GM19455 (cell line): ENCODE measurements around the gene PEBP1.
A peak's percentile ranks its signal among the peaks of the same experiment; 100 is the strongest.

Experiments used
- ATAC-seq: cut with Tn5 transposase; IDR thresholded peaks from one replicate; pipeline ENCODE4 v1.9.1; 2021; ENCODE audit not compliant: unreplicated experiment

Gene PEBP1

DNA sequence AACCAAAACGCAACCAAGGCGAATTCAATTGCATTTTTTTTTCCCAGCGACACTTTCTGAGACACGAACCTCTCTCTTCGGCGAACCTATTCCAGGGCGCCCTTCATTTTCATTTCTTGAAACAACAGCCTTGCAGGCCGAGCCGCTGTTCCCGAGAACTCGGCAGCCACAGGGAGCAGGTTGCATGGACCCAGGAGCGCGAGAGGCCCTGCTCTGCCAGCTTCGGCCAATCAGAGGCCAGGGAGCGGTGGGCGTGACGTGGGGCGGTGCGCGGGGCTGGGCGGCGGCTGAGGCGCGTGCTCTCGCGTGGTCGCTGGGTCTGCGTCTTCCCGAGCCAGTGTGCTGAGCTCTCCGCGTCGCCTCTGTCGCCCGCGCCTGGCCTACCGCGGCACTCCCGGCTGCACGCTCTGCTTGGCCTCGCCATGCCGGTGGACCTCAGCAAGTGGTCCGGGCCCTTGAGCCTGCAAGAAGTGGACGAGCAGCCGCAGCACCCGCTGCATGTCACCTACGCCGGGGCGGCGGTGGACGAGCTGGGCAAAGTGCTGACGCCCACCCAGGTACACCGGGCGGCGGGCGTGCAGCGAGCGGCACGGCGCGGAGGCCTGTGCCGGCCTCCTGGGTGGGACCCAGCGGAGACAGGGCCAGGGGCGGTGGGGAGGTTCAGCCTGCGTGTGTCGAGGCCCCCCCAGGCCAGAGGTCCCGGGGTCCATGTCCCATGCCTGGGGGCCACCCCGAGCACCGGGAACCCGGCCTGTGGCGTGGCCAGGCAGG, at the start of gene PEBP1:
Gene PEBP1, plus strand, starts transcription at position 337 of the 771 bp plus-strand sequence. Its CDS starts 86 bp downstream, at position 423.
- ATAC-seq, result peak; percentile 96

DNA sequence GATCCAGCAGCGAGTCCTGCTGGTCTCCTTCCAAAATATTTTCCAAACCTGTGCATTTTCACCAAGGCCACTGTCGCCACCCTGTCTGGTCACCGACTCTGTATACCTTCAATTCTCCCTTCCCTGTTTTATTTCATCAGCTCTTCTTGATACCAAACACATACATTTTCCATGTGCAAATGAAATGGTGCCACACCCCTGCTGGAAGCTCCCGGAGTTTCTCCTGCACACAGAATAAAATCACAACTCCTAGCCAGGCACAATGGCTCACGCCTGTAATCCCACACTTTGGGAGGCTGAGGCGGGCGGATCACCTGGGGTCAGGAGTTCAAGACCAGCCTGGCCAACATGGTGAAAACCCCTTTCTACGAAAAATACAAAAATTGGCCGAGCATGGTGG, 46.1 kb upstream of the PEBP1 start:
- ATAC-seq, result no peak

DNA sequence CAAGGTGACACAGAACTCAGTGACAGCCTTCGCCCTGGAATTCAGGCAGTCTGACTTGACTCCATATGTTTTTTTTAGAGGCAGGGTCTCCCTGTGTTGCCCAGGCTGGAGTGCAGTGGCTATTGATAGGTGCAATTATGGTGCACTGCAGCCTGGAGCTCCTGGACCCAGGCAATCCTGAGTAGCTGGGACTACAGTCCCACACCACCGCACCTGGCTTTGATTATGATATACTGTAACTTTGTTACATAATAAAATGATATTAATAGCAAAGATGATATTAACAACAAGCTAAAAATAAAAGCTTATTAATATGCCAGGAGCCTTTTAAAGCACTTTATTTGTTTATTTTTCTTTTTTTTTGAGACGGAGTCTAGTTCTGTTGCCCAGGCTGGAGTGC, 41.9 kb upstream of the PEBP1 start:
- ATAC-seq, result no peak

DNA sequence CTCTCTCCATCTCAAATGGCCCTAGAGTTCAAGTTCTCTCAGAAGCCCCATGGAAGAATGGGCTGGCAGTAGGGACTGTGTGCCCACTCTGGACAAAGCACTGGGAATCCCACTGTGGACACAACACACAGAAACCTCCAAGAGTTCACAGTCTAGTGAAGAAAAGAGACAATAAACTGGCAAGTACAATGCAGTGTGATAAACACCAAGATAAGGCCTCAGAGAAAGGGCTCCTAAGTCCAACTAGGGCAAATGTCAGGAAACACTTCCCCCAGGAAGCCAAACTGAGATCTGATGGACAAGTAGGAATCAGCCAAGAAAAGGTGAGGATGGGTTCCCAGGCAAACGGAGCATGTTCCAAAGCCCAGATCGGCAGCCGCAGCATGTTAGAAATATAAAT, 37.5 kb upstream of the PEBP1 start:
- no peak for ATAC-seq

DNA sequence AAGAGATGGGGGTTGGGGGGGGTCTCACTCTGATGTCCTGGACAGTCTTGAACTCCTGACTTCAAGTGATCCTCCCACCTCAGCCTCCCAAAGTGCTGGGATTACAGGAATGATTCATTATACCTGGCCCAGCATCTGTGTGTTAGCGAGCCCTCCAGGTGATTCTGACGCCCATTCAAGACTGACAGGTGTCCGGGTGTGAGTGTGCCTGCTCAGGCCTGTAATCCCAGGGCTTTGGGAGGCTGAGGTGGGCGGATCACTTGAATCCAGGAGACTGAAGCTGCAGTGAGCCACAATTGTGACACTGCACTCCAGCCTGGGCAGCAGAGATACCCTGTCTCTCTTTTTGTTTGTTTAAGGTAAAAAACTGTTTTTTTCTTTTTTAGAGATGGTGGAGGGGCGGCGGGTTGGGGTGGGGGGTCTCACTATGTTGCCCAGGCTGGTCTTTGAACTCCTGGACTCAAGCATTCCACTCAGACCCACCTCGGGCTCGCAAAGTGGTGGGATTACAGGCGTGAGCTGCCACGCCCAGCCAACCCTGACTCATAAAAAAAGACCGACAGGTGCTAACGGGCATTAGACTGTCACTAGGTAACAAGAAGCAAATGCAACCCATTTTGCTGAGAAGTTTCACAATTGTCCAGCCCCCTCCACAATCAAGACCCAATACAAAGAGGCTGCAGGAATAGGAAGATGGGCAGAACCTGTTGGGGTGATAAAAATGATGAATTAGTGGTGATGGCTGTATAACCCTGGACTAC, 36.8 kb upstream of the PEBP1 start:
- no peak for ATAC-seq

DNA sequence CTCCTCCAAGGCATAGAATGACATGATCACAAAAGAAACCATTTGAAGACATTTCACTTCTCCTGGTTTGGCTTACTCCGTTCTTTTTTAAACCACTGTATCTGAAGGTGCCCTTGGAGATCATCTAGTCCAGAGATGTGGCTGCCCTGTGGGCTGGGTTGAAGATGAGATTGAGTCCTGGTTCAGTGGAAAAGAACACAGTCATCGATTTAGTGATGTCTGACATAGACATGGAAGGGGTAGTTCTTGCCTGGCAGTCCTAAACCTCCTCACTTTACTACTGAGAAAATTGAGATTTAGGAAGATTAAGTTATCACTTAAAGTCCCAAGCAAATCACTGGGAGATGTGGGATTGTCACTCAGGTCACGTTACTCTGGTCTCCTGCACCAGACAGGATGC, 34.9 kb upstream of the PEBP1 start:
- ATAC-seq, result no peak

DNA sequence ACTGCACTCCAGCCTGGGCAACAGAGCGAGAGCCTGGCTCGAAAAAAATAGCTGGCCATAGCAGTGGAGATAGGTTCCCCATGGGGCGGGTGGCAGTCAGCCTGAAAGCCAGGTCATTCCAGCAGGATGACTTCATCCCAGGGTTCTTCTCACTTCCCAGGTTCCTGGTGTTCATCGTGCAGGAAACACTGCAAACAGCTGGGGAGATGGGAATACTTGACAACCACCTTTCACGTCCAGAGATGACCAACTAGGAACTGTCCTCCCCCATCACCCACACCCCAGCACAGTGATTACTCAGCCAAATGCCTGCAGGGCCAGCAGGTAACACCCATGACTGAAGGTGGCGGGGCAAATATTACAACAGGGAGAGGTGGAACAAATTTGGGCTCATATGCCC, 33.9 kb upstream of the PEBP1 start:
- no peak for ATAC-seq

DNA sequence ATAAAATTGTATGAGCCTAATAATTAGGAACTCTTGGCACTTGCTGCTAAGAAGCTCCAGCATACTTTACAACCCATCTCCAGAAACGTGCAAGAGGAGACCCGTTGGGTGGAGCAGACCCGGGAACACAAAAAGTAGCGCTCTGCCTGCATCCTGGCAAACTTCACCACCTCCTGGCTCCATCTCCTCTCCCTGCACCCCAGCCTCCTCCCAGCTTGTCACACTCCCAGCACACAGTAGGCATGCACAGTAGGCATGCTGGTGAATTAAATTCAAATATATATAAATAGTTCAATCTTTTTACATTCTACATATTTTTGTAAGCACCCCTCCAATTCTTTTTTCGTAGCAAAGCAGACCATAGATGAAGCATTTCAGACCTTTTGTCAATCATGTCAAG, 33.3 kb upstream of the PEBP1 start:
- no peak for ATAC-seq

DNA sequence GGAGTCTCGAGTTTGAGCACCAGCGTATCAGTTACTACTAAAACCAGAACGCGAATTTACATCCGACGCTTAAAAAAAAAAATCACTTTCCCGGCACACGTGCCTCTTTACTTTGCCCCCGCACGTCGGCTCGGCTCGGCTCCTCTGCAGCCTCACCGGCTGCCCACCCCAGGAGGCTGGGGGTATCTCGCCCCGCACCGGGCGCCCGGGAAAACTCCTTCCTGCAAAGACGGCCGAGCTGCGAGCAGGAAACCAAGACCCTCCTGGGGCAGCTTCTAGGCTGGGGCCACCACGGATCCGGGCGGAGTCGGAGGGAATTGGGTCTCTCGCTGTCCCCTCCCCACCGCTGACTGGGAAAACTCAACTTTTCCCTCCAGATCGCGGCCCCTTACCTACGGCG, 32.7 kb upstream of the PEBP1 start:
- no peak for ATAC-seq

DNA sequence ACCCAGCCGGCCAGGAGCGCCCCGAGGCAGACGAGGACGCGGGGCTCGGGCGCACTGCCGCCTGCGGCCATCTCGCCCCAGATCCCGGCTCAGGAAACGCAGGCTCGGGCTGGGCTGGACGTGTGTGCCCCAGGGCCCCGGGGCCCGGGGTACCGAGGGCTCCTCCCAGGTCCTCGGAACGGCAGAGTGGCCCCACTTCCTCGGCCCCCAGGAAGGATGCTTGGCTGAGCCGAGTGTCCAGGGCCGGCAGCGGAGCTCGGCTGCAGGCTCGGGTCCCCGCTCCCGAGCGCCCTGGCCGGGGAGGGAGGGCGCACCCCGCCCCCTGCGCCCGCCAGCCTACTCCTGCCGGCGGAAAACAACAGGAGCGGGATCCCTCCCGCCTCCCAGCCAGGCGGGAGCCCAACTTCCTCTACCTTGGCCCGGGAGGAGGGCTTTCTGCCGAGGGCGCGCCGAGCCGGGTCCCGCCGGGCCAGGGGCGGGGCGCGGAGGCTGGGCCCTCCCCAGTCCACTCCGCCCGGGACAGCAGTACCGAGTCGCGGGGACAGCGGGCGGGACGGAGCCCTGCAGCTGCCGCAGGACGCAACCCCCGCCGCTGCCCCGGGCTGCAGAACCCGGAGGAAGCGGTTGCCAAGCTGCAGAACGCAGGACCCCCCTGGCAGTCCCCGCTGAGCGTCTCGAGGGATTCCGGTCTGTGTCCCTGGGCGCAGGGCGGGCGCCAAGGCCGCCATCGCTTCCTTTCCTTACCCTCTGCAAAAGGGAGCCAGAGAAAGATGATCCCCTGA, 32.1 kb upstream of the PEBP1 start, which contains the start of gene VSIG10:
Gene VSIG10, minus strand, starts transcription at position 411 of the 782 bp plus-strand sequence. Its CDS starts 340 bp downstream, at position 71.
- no peak for ATAC-seq

DNA sequence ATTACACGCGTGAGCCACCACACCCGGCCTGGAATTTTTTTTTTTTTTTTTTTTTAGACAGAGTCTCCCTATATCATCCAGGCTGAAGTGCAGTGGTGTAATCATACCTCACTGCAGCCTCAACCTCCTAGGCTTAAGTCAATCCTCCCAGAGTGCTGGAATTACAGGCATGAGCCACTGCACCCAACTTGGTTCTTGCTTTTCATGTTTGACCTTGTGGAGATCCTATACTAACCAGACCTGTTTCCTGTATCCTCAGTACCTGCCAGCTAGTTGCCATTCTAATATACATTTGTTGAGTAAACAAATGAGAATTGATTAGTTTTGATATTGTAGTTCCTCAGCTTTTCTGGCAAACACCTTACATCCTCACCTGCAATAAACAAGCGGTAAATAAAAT, 28.9 kb upstream of the PEBP1 start:
- ATAC-seq, result no peak

DNA sequence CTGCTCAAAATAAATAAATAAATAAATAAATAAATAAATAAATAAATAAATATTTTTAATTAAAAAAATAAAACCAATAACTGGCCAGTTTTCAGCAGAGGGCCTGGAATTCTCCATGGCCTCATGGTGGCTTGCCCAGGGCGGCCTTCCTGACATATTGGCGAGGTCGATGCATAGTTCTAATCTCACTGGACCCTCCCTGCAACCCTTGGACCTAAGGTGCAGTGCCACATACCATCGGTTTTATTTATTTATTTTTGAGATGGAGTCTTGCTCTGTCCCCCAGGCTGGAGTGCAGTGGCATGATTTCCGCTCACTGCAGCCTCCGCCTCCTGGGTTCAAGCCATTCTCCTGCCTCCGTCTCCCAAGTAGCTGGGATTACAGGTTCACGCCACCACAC, 28.2 kb upstream of the PEBP1 start:
- ATAC-seq, result no peak

DNA sequence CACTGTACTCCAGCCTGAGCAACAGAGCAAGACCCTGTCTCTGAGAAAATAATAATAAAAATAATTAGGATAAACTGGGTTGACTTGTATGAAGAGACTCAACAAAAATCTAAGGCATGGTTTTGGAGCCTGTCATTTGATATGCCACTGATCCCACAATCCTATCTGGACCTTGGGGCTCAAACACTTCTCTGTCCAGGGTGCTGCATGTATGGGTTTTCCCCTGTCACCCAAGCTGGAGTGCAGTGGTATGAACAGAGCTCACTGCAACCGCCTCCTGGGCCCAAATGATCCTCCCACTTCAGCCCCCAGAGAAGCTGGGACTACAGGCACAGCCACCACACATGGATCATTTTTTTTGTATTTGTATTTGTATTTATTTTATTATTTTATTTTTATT, 26.8 kb upstream of the PEBP1 start:
- ATAC-seq, result no peak

DNA sequence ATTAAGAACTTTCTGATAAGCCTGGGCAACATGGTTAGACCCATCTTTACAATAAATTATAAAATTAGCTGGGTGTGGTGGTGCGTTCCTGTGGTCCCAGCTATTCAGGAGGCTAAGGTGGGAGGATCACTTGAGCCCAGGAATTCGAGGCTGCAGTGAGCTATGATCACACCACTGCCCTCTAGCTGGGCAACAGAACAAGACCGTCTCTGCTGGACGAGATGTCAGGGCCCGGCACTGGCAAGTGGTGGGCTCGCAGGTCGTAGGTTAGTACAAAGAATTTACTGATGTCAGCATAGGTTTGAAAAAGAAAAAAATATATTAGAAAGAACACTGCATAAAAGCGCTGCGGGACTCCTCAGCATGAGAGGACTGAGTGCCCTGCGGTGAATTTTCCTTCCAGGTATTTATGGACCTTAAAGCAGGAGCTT, 16.5 kb upstream of the PEBP1 start:
- no peak for ATAC-seq

DNA sequence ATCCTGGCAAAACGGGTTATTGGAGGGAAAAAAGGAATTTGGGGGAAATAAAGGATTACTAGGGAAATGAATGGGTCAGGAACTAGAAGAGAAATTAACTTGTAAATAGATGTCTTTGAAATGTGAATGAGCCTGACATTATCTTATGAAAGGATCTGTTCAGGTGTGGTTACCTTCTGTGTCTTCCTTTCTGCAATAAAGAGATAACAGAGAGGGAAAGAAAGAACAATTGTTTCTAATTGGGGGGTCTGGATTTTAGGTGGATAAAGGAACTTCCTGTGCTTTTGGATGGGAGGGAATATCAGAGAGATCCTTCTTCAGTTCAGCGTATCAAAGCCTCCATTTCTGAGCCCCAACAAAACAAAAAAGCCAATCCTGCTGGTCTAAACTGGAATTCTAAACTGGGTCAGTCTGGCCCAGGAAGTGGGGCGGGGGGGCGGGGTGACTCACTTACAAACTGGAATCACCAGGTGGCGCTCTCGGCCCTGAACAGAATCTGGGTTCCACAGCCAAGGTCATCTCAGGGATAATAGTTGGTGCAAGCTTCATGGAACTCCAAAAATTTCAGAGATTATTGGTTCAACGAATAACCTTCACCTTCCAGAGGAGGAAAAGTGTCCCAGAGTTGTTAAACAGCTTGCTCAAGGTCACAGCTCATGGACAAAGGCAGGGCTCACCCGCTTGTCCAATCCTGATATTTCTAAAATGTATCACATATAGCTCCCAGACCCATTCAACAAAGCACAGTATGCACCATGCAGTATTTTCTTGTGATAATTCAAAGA, 15.2 kb upstream of the PEBP1 start:
- peak; percentile 68 for ATAC-seq

DNA sequence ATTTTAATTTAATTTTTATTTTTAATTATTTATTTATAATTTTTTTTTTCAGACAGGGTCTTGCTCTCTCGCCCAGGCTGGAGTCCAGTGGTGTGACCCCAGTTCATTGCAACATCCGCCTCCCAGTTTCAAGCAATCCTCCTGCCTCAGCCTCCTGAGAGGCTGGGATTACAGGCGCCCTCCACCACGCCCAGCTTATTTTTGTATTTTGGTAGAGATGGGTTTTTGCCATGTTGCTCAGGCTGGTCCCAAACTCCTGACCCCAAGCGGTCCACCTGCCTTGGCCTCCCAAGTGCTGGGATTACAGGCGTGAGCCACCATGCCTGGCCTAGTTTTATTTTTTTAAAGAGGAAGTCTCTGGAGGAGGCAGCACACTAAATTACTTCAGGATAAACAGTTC, 13.7 kb upstream of the PEBP1 start:
- ATAC-seq, result no peak

DNA sequence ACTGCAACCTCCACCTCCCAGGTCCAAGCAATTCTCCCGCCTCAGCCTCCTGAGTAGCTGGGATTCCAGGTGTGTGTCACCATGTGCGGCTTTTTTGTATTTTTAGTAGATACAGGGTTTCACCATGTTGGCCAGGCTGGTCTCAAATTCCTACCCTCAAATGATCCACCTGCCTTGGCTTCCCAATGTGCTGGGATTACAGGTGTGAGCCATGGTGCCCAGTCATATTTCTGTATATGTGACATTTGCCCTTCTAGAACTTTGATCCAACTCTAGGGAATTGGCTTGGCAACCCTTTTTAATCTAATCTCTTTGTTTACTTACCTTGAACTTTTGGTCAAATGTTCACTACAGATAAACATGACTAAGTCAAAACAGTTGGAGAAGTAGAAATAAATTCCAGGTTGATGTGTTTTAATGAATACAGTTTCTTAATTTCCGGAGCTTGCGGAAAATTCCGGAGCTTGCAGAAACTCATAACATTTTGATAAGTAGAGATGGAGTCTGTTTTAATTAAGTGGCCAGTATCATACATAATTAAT, 11.5 kb upstream of the PEBP1 start:
- no peak for ATAC-seq

DNA sequence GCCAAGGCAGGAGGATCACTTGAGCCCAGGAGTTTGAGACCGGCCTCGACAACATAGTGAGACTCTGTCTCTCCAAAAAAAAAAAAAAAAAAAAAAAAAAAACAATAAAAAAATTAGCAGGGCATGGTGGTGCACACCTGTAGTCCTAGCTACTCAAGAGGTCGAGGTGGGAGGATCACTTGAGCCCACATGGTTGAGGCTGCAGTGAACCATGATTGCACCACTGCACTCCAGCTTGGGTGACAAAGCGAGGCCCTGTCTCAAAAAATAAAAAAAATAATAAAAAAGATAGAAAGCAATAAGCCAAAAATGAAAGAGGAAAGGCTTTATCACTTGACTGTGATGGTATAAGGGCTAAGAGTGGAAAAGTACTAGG, 10.2 kb upstream of the PEBP1 start:
- no peak for ATAC-seq

DNA sequence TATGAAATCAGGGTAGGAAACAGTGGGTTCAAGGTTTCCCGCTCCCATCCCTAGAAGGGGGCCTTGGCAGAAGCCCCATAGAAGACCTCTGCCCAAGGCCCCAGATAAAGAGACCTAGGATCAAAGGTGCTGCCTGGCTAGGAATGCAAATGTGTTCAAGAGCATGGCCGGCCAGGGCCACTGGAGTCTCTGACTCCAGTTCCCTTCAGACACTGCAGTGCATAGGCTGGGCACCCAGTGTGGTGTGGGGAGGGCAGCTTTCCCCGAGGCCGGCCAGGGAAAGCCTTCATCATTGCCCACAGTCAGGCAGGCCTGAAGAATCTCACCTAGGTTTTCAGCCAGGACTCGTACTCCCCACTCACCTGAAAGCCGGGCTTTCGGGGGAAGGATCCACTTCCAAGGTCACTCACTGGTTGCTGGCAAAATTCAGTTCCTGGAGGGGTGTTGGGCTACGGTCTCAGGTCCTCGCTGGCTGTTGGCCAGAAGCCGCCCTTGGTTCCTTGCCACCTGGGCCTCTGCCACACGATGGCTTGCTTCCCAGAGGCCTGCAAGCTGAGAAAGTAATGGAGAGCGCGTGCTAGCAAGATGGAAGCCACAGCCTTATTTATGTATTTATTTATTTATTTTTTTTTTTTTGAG, 9.7 kb upstream of the PEBP1 start:
- no peak for ATAC-seq

DNA sequence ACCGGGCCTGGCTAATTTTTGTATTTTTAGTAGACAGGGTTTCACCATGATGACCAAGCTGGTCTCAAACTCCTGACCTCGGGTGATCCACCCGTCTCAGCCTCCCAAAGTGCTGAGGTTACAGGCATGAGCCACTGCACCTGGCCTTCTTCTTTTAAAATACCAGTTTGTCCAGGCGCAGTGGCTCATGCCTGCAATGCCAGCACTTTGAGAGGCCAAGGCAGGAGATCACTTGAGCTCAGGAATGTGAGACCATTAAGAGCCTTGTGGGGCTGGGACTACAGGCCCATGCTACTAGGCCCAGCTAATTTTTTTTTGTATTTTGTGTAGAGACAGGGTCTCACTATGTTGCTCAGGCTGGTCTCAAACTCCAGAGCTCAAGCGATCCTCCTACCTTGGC, 8.1 kb upstream of the PEBP1 start:
- ATAC-seq, result no peak
